Stimulated activated naive CD8-positive, alpha-beta T cell treated with anti-CD3 and anti-CD28 coated beads, Interleukin-15, amount 100 ng/mL, for 72 hours (primary cell): ENCODE measurements around the gene KRTAP21-3.

ENCODE experiments used
- ATAC-seq: fragments of 150-1000 bp; cut with Tn5 transposase; 2 replicates; pipeline ENCODE4 v1.10.0; 2021; ENCODE audit warnings: mild to moderate bottlenecking, moderate library complexity
- DNase-seq, 2 donors: peaks; one replicate each; pipeline ENCODE4 v3.0.0; 2021 to 2022
- H3K27ac Mint-ChIP-seq, 2 donors: one replicate each; pipeline ENCODE4 v1.8.0; 2022; ENCODE audit warnings: mild to moderate bottlenecking in 2 of 2, mixed read lengths in 2 of 2, moderate library complexity in 2 of 2
- H3K27me3 Mint-ChIP-seq: one replicate; pipeline ENCODE4 v1.8.0; 2022; ENCODE audit warnings: mixed read lengths
- H3K4me1 Mint-ChIP-seq: one replicate; pipeline ENCODE4 v1.8.0; 2022; ENCODE audit warnings: mild to moderate bottlenecking, mixed read lengths
- H3K4me3 Mint-ChIP-seq, 2 donors: one replicate each; pipeline ENCODE4 v1.8.0; 2022; ENCODE audit warnings: mild to moderate bottlenecking in 2 of 2, mixed read lengths in 2 of 2, moderate library complexity in 1 of 2
- H3K9me3 Mint-ChIP-seq, 2 donors: one replicate each; pipeline ENCODE4 v1.8.0; 2022; ENCODE audit warnings: mixed read lengths in 2 of 2

Gene KRTAP21-3

GRCh38 chr21:30689822-30690221, 28.8 kb downstream of the KRTAP21-3 start:
- Mint-ChIP-seq H3K9me3 (no peaks in the 10 kb centered on the region), H3K27ac (no peak overlapping the region), H3K4me3 (no peak overlapping the region), H3K4me1 (no peaks in the 10 kb centered on the region), H3K27me3 (peaks cover 9% of the 10 kb centered on the region)
- ATAC-seq (no peak), DNase-seq (no peak)

GRCh38 chr21:30684506-30684905, 34.1 kb downstream of the KRTAP21-3 start:
- Mint-ChIP-seq H3K9me3 (no peaks in the 10 kb centered on the region), H3K27me3 (peaks cover 3% of the 10 kb centered on the region), H3K4me1 (no peaks in the 10 kb centered on the region), H3K27ac (no peak overlapping the region), H3K4me3 (no peak overlapping the region)
- DNase-seq (no peak), ATAC-seq (no peak)

GRCh38 chr21:30680586-30680985, 38.0 kb downstream of the KRTAP21-3 start:
- H3K27me3 Mint-ChIP-seq, result no peaks in the 10 kb centered on the region
- ATAC-seq (no peak), DNase-seq (no peak)
- no peaks in the 10 kb centered on the region for H3K4me1 Mint-ChIP-seq
- H3K27ac Mint-ChIP-seq, result no peak overlapping the region
- no peak overlapping the region for H3K4me3 Mint-ChIP-seq
- H3K9me3 Mint-ChIP-seq, result no peaks in the 10 kb centered on the region

- Mint-ChIP-seq H3K9me3 (no peaks in the 10 kb centered on the region), H3K27ac (no peak overlapping the region), H3K27me3 (no peaks in the 10 kb centered on the region), H3K4me1 (no peaks in the 10 kb centered on the region), H3K4me3 (no peak overlapping the region)
- DNase-seq, result no peak
- ATAC-seq, result no peak
Measured at GRCh38 chr21:30676737-30677136, 41.8 kb downstream of the KRTAP21-3 start.

GRCh38 chr21:30674312-30674711, 44.3 kb downstream of the KRTAP21-3 start:
- no peaks in the 10 kb centered on the region for H3K4me1 Mint-ChIP-seq
- H3K27ac Mint-ChIP-seq, result no peak overlapping the region
- no peak for DNase-seq
- peaks cover 15% of the 10 kb centered on the region for H3K27me3 Mint-ChIP-seq
- ATAC-seq, result no peak
- peaks cover 10 to 20% of the 10 kb centered on the region in 2 donors for H3K9me3 Mint-ChIP-seq
- no peak overlapping the region for H3K4me3 Mint-ChIP-seq

GRCh38 chr21:30672985-30673650, 45.5 kb downstream of the KRTAP21-3 start:
- no peak overlapping the region for H3K4me3 Mint-ChIP-seq
- no peaks in the 10 kb centered on the region for H3K4me1 Mint-ChIP-seq
- ATAC-seq, result no peak
- peaks cover 14 to 20% of the 10 kb centered on the region in 2 donors for H3K9me3 Mint-ChIP-seq
- DNase-seq, result no peak
- H3K27ac Mint-ChIP-seq, result no peak overlapping the region
- peaks cover 15% of the 10 kb centered on the region for H3K27me3 Mint-ChIP-seq

GRCh38 chr21:30668776-30669175, 49.8 kb downstream of the KRTAP21-3 start:
- Mint-ChIP-seq H3K27ac (no peak overlapping the region), H3K4me3 (no peak overlapping the region), H3K9me3 (peaks cover 15 to 20% of the 10 kb centered on the region in 2 donors), H3K4me1 (no peaks in the 10 kb centered on the region), H3K27me3 (peaks cover 15% of the 10 kb centered on the region)
- ATAC-seq (no peak), DNase-seq (no peak)
